HEK293 (cell line): Measurements from ENCODE around the gene RNF215.

ENCODE experiments used
- CTCF ChIA-PET: fragments of 350-600 bp; formaldehyde crosslinking; extraction: SDS; loops from one replicate; lab custom pipeline; 2021; ENCODE audit warnings: antibody characterized with exemption; lab: Yijun Ruan, JAX
- POLR2A ChIA-PET: fragments of 300-600 bp; formaldehyde crosslinking; extraction: SDS; loops from one replicate; lab custom pipeline; 2020; ENCODE audit warnings: antibody characterized with exemption, inconsistent platforms; lab: Yijun Ruan, JAX
- H3K27ac ChIP-seq: fragments of 200-500 bp; sonication (Bioruptor generic); 2 replicates; pipeline ENCODE4 v1.5.1; 2014; ENCODE audit warnings: low read depth, low read length, control low read depth, inconsistent platforms; ENCODE audit errors: extremely low read depth
- H3K36me3 ChIP-seq, 2 experiments: fragments of 200-500 bp in 1 of 2; sonication (Bioruptor generic) in 1 of 2; 1 replicate in 1 of 2; 2 replicates in 1 of 2; pipeline ENCODE4 v1.5.1; 2014 to 2017; ENCODE audit warnings: inconsistent platforms in 2 of 2, low read length in 2 of 2; ENCODE audit not compliant: control insufficient read depth in 2 of 2, insufficient read depth in 1 of 2
- H3K4me1 ChIP-seq: fragments of 200-500 bp; sonication (Bioruptor generic); 2 replicates; pipeline ENCODE4 v1.5.1; 2014; ENCODE audit warnings: mild to moderate bottlenecking, low read length, inconsistent platforms; ENCODE audit not compliant: control insufficient read depth, insufficient read depth
- H3K4me3 ChIP-seq: 2 replicates; pipeline ENCODE4 v1.5.1; 2011; ENCODE audit warnings: low read depth, mild to moderate bottlenecking, control low read depth, low read length, moderate library complexity
- H3K9me3 ChIP-seq: fragments of 200-500 bp; sonication (Bioruptor generic); 2 replicates; pipeline ENCODE4 v1.5.1; 2014; ENCODE audit warnings: low read depth, low read length, inconsistent platforms; ENCODE audit not compliant: control insufficient read depth, insufficient read depth
- KLF17 ChIP-seq: fragments of 450-650 bp; formaldehyde crosslinking; IDR thresholded peaks from 2 replicates; pipeline ENCODE4 v1.5.1; 2016; ENCODE audit warnings: missing biosample characterization, missing genetic modification characterization
- KLF9 ChIP-seq: fragments of 450-650 bp; formaldehyde crosslinking; IDR thresholded peaks from 2 replicates; pipeline ENCODE4 v1.5.1; 2016; ENCODE audit warnings: missing biosample characterization, missing genetic modification characterization, low read depth
- PRDM10 ChIP-seq: fragments of 450-650 bp; formaldehyde crosslinking; IDR thresholded peaks from 2 replicates; pipeline ENCODE4 v1.5.1; 2016; ENCODE audit warnings: missing biosample characterization, missing genetic modification characterization
- REST ChIP-seq: fragments of 450-650 bp; formaldehyde crosslinking; IDR thresholded peaks from 2 replicates; pipeline ENCODE4 v1.5.1; 2016; ENCODE audit warnings: missing biosample characterization, missing genetic modification characterization
- SCRT2 ChIP-seq: fragments of 450-650 bp; formaldehyde crosslinking; IDR thresholded peaks from 2 replicates; pipeline ENCODE4 v1.5.1; 2016; ENCODE audit warnings: missing biosample characterization, missing genetic modification characterization
- SETDB1 ChIP-seq: IDR thresholded peaks from one replicate; pipeline ENCODE4 v1.6.1; 2017; ENCODE audit warnings: mild to moderate bottlenecking, low read length, moderate library complexity, mixed read lengths; ENCODE audit not compliant: insufficient read length
- ZBTB11 ChIP-seq: fragments of 450-650 bp; formaldehyde crosslinking; conservative IDR thresholded peaks from 2 replicates; pipeline ENCODE4 v1.5.1; 2016; ENCODE audit warnings: low read depth, missing biosample characterization, missing genetic modification characterization
- ZBTB26 ChIP-seq: fragments of 450-650 bp; formaldehyde crosslinking; optimal IDR thresholded peaks from 2 replicates; pipeline ENCODE3; 2016; ENCODE audit warnings: missing biosample characterization, mild to moderate bottlenecking, missing genetic modification characterization
- ZFHX2 ChIP-seq: fragments of 450-650 bp; formaldehyde crosslinking; conservative IDR thresholded peaks from 2 replicates; pipeline ENCODE4 v1.5.1; 2016; ENCODE audit warnings: missing biosample characterization, missing genetic modification characterization
- ZFP3 ChIP-seq: fragments of 450-650 bp; formaldehyde crosslinking; IDR thresholded peaks from 2 replicates; pipeline ENCODE4 v1.5.1; 2016; ENCODE audit warnings: low read depth, missing biosample characterization, missing genetic modification characterization
- ZNF433 ChIP-seq: fragments of 450-650 bp; formaldehyde crosslinking; IDR thresholded peaks from 2 replicates; pipeline ENCODE4 v1.5.1; 2016; ENCODE audit warnings: missing biosample characterization, missing genetic modification characterization, low read depth
- ZNF518A ChIP-seq: fragments of 450-650 bp; formaldehyde crosslinking; conservative IDR thresholded peaks from 2 replicates; pipeline ENCODE4 v1.5.1; 2016; ENCODE audit warnings: low read depth, missing biosample characterization, missing genetic modification characterization
- ZNF629 ChIP-seq: fragments of 450-650 bp; formaldehyde crosslinking; IDR thresholded peaks from 2 replicates; pipeline ENCODE4 v1.5.1; 2017; ENCODE audit warnings: missing biosample characterization, missing genetic modification characterization
- ZNF660 ChIP-seq: fragments of 450-650 bp; IDR thresholded peaks from 2 replicates; pipeline ENCODE4 v1.5.1; 2018; ENCODE audit warnings: missing biosample characterization, mild to moderate bottlenecking, missing genetic modification characterization
- ZNF785 ChIP-seq: fragments of 450-650 bp; formaldehyde crosslinking; IDR thresholded peaks from 2 replicates; pipeline ENCODE4 v1.5.1; 2016; ENCODE audit warnings: missing biosample characterization, missing genetic modification characterization
- ZSCAN4 ChIP-seq: fragments of 450-650 bp; formaldehyde crosslinking; IDR thresholded peaks from 2 replicates; pipeline ENCODE4 v1.5.1; 2017; ENCODE audit warnings: missing biosample characterization, missing genetic modification characterization
- ZXDB ChIP-seq: fragments of 450-650 bp; formaldehyde crosslinking; IDR thresholded peaks from 2 replicates; pipeline ENCODE4 v1.5.1; 2016; ENCODE audit warnings: missing biosample characterization, missing genetic modification characterization

RNF215 gene

GRCh38 chr22:30435674-30436126 is 48.5 kb upstream of the RNF215 start:
- CTCF ChIA-PET = interaction anchor here (1.1 to 1.5 kb wide), 2 partner anchors 9 to 10 kb away, joined by 6 to 10 read pairs; no protein-coding TSS in a partner anchor
- Histone ChIP-seq H3K4me1 (no peaks in the 10 kb centered on the region), H3K36me3 (no peaks in the 10 kb centered on the region), H3K9me3 (no peaks in the 10 kb centered on the region), H3K27ac (no peak overlapping the region)
- POLR2A ChIA-PET = interaction anchor here (2.8 kb wide), 1 partner anchor 12 kb away, joined by 11 read pairs; no protein-coding TSS in a partner anchor
- TF ChIP-seq ZSCAN4 (no peak), KLF9 (tag by site-specific recombination) (no peak), SCRT2 (tag by site-specific recombination) (no peak), SETDB1 (peak; percentile 61), ZFP3 (tag by site-specific recombination) (no peak), ZNF629 (tag by site-specific recombination) (peak; percentile 98), ZNF518A (tag by site-specific recombination) (peak; percentile 75), REST (no peak), ZFHX2 (tag by site-specific recombination) (no peak), ZXDB (tag by site-specific recombination) (peak; percentile 66), ZNF660 (tag by site-specific recombination) (no peak), PRDM10 (no peak), ZNF785 (no peak), KLF17 (tag by site-specific recombination) (no peak), ZBTB11 (peak; percentile 45), ZNF433 (no peak), ZBTB26 (tag by site-specific recombination) (no peak)
- TF ChIP-seq, all 188 proteins: peak for 5
- no peak overlapping the region for H3K4me3 ChIP-seq
